Measurements from ENCODE around the gene SLC25A43.
"Not testable (repeated sequence)": the region's sequence is repeated elsewhere in the genome, so short reads cannot be mapped to it uniquely, and the experiment has no call there.

Gene SLC25A43

DNA sequence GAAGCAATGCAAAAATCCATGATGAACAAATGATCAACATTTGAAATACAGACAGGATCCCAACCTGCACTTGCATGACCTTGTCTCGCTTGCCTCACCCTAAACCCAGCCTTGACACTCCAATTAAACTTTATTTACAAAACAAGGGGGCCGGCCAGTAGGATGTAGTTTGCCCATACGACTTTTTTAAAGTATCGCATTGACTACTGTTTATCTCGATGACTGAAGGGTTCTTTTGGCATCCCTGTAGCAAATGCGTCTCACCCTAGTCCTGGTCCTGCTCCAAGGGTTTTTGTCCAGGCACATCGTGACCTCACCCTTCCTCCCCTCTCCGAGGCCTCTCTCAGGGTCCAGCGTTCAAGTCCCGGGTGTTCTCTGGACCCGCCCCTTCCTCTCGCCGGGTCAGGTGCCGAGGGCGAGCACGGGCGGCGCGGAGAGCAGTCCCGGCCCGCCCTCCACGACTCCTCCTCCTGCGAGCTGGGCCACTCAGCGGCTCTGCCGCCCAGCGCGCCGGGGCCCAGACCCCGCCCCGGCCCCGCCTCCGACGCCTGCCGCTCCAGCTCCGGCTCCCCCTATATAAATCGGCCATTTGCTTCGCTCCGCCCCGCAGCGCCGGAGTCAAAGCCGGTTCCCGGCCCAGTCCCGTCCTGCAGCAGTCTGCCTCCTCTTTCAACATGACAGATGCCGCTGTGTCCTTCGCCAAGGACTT lies 68.9 kb downstream of the SLC25A43 start, which contains the start of gene SLC25A5:
SLC25A5 (plus strand) TSS at position 603 of the 709 bp plus-strand sequence; CDS start at position 675, 72 bp downstream.
- in situ Hi-C loops (cut with MboI; ENCODE audit: low sequenced_read_pairs), result no loop called here

GRCh38 chrX:119468551-119469312 lies 69.6 kb downstream of the SLC25A43 start:
- in situ Hi-C loops (cut with MboI; ENCODE audit: low sequenced_read_pairs), result no loop called here

DNA sequence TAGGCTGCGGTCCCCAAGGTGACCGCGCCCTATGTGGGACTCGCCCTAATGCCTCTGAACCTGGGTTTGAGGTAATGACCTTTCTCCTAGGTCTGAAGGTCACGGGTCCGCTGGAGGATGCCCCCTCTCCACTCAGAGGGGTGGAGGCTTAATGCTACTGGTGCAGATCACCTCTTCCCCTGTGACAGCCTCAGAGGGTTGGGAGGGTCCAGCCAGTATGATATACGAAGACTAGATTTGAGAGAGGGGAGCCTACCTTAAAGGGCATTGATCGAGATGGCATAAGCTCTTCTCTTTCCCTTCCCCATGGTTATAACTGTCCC lies 70.1 kb downstream of the SLC25A43 start:
- in situ Hi-C loops (cut with MboI; ENCODE audit: low sequenced_read_pairs), result no loop called here

DNA sequence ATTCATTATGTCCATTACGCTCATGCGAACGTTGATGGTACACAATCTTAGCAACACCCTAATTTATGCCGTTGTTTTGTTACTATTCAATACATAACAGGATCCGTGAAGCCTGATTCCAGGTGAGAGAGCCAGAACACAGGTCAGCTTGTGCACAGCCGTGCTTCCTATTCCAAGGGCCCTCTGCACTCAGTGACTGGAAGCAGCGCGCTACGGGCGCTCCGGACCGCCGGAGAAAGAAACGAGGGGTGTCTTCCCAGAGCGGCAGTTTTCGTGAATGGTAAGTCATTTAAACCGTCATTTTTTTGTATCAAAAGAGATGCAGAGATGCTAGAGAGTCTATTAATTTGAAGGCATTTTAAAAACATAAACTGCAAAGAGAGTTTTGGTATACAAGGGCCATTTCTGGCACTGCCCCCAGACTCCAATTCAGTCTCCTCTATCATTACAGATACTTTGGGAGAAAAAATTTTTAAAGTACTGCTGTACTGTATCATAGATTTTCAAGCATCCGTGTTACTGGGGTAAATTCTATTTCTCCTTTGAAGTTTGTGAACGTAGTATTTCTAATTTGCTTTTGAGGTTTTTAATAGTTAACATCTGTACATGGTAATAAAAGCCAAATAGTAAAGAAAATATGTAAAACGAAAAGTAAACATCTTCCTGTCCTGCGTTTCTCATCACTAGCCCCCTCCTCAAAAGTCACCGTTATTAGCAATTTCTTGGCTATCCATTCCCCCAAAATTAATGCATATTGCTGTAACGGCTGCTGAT lies 75.7 kb downstream of the SLC25A43 start:
- in situ Hi-C loops (cut with MboI; ENCODE audit: low sequenced_read_pairs), result no loop called here

GRCh38 chrX:119475389-119476101 lies 76.4 kb downstream of the SLC25A43 start:
- in situ Hi-C loops (cut with MboI; ENCODE audit: low sequenced_read_pairs), result no loop called here

- in situ Hi-C loops (cut with MboI; ENCODE audit: low sequenced_read_pairs), result no loop called here
These were observed 78.7 kb downstream of the SLC25A43 start for GRCh38 chrX:119477812-119478232.

DNA sequence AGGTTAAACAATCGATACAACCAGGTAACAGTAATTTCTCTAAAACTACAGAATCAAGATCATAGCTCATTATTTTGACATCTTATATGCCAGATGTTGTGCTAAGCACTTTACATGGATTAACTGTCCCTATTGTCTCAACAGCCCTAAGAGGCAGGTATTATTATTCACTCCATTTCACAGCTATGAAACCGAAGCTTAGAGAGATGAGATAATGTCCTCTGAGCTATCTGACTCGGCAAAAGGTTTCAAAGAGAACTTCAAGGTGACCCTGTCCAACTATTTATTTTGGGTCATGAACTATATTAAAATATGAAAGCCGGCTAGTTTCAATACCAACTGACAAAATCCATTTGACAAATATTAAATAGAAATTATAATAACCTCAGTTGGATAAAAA lies 79.4 kb downstream of the SLC25A43 start:
- in situ Hi-C loops (cut with MboI; ENCODE audit: low sequenced_read_pairs), result no loop called here

DNA sequence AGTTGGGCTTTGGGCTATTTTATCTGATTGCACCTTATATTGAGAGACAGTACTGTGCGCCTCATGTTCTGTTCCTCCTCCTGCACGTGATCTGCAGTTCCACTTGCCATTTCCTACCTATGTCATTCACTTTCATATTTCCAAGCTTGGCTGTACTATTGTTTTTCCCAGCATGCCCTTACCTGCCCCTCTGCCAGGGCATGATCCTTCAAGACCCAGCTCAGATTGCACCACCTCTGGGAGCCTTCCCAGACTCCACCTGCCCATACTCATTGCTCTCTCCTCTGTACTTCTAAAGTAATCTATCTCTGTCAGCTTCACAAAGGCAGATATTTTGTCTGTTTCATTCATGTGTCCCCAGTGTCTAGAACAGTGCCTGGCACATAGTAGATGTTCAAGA lies 80.7 kb downstream of the SLC25A43 start:
- in situ Hi-C loops (cut with MboI; ENCODE audit: low sequenced_read_pairs), result no loop called here

- in situ Hi-C loops (cut with MboI; ENCODE audit: low sequenced_read_pairs), result no loop called here
These were observed 82.2 kb downstream of the SLC25A43 start for GRCh38 chrX:119481323-119481801.

GRCh38 chrX:119482041-119482440 lies 82.9 kb downstream of the SLC25A43 start:
- in situ Hi-C loops (cut with MboI; ENCODE audit: low sequenced_read_pairs), result no loop called here

- in situ Hi-C loops (cut with MboI; ENCODE audit: low sequenced_read_pairs), result no loop called here
These were observed 83.6 kb downstream of the SLC25A43 start for GRCh38 chrX:119482481-119483480.

GRCh38 chrX:119486745-119487144 lies 87.6 kb downstream of the SLC25A43 start:
- in situ Hi-C loops (cut with MboI; ENCODE audit: low sequenced_read_pairs), result no loop called here

DNA sequence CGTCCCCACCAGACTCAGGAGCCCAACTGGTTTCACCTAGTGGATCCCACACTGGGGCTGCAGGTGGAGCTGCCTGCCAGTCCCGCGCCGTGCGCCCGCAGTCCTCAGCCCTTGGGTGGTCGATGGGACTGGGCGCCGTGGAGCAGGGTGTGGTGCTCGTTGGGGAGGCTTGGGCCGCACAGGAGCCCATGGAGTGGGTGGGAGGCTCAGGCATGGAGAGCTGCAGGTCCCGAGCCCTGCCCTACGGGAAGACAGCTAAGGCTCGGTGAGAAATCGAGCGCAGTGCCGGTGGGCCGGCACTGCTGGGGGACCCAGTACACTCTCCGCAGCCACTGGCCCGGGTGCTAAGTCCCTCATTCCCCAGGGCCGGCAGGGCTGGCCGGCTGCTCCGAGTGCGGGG lies 88.6 kb downstream of the SLC25A43 start:
- in situ Hi-C loops (cut with MboI; ENCODE audit: low sequenced_read_pairs), result not testable (repeated sequence)

- in situ Hi-C loops (cut with MboI; ENCODE audit: low sequenced_read_pairs), result no loop called here
These were observed 89.6 kb downstream of the SLC25A43 start for GRCh38 chrX:119488749-119489148.

DNA sequence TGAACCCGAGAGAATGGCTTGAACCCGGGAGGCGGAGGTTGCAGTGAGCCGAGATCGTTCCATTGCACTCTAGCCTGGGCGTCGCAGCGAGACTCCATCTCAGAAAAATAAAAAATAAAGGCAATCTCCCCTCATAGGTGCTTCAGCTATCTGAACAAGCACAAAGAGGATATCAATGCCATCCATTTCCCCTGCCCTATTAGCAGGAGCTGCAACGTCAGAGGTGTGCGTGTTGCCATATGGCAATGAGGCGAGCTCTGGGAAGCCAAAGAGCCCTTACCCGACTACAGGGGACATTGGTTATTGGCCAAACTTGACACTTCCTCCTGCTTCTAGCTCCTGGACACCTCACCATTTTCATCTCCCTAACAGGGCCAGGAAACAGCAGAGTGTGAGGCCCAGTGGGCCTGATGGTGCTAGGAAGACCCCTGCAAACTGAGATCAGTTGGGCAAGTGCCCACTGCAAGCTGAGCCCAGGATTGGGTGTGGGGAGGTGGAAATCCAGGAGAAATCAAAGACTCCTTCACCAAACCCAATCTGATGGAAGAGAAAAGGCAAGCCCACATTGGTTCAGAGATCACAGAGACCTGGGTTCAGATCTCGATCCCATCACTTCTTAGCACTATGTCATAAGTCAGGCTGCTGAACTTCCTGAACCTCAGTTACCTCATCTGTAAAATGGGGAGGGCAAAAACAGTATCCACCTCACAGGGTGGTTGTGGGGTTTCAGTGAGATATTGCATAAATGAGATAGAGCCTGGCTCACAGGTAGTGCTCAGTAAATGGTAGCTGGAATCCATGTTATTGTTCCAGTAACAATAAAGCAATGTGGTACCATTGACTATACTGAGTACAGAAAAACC lies 90.3 kb downstream of the SLC25A43 start:
- in situ Hi-C loops (cut with MboI; ENCODE audit: low sequenced_read_pairs), result no loop called here

- in situ Hi-C loops (cut with MboI; ENCODE audit: low sequenced_read_pairs), result no loop called here
These were observed 93.3 kb downstream of the SLC25A43 start for GRCh38 chrX:119492463-119492862.

DNA sequence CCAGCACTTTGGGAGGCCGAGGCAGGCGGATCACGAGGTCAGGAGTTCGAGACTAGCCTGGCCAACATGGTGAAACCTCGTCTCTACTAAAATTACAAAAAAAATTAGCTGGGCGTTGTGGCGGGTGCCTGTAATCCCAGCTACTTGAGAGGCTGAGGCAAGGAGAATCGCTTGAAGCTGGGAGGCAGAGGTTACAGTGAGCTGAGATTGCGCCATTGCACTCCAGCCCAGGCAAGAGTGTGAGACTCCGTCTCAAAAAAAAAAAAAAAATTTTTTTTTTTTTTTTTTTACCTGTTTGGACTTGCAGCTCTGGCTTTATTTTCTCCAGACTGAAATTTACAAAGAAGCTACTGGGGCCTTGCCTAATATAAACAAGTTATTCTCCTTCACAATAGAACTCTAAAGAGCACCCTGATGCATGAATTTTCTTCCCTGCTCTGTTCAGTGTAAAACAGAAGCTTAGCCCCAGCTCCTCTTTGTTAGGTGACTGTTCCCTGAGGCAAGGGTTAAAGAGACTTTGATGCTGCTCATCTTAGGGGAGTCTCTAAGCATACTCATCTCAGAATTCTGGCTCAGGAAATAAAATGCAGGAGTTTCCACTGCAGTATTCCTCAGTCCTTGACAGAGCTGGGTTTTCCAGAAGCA lies 94.8 kb downstream of the SLC25A43 start:
- in situ Hi-C loops (cut with MboI; ENCODE audit: low sequenced_read_pairs), result not testable (repeated sequence)

Measured in HL-60/S4 (cell line).